GM19372 (cell line): ENCODE results near the gene MOSPD3.
"Not testable (repeated sequence)": the region's sequence is repeated elsewhere in the genome, so short reads cannot be mapped to it uniquely, and the experiment has no call there.

ENCODE experiments used
- ATAC-seq: cut with Tn5 transposase; IDR thresholded peaks from one replicate; pipeline ENCODE4 v1.9.1; 2021; ENCODE audit warnings: mild to moderate bottlenecking, low read depth, moderate library complexity; ENCODE audit not compliant: unreplicated experiment

The MOSPD3 gene

GRCh38 chr7:100662194-100662776 is 49.9 kb downstream of the MOSPD3 start:
- not testable (repeated sequence) for ATAC-seq
